Measurements from ENCODE around the gene CCDC137. TPM values are rescaled to one million over a fixed set of nuclear protein-coding genes. Genes with fewer than 3 reads are reported as not detected.

Gene CCDC137
- total RNA-seq, 1 donor: 8.3 TPM

- DNase-seq (ENCODE audit: low read depth in 2 of 3, low spot score in 2 of 3): no peak
These were observed 47.2 kb downstream of the CCDC137 start for GRCh38 chr17:81713556-81714411.

GRCh38 chr17:81714412-81715106 is 48.0 kb downstream of the CCDC137 start:
- DNase-seq (ENCODE audit: low read depth in 2 of 3, low spot score in 2 of 3): no peak

GRCh38 chr17:81715107-81715871 is 48.8 kb downstream of the CCDC137 start:
- no peak for DNase-seq (ENCODE audit: low read depth in 2 of 3, low spot score in 2 of 3)

GRCh38 chr17:81715872-81716673 is 49.5 kb downstream of the CCDC137 start:
- no peak for DNase-seq (ENCODE audit: low read depth in 2 of 3, low spot score in 2 of 3)

- no peak for DNase-seq (ENCODE audit: low read depth in 2 of 3, low spot score in 2 of 3)
These were observed 50.1 kb downstream of the CCDC137 start for GRCh38 chr17:81716674-81716996.

GRCh38 chr17:81717049-81717765 is 50.7 kb downstream of the CCDC137 start:
- DNase-seq (ENCODE audit: low read depth in 2 of 3, low spot score in 2 of 3): no peak

GRCh38 chr17:81717766-81718089 is 51.2 kb downstream of the CCDC137 start:
- no peak for DNase-seq (ENCODE audit: low read depth in 2 of 3, low spot score in 2 of 3)

- no peak for DNase-seq (ENCODE audit: low read depth in 2 of 3, low spot score in 2 of 3)
These were observed 53.1 kb downstream of the CCDC137 start for GRCh38 chr17:81719410-81720266.

- DNase-seq (ENCODE audit: low read depth in 2 of 3, low spot score in 2 of 3): no peak
These were observed 53.9 kb downstream of the CCDC137 start for GRCh38 chr17:81720267-81721071.

- peak in 2 of 3 donors; percentile 58 to 66 for DNase-seq (ENCODE audit: low read depth in 2 of 3, low spot score in 2 of 3)
These were observed 55.9 kb downstream of the CCDC137 start for GRCh38 chr17:81722184-81723120.

Small RNA genes within 50 kb of the gene (small RNA-seq; reads per million reads assigned to genes)
- not detected for gene MIR6786

Other genes with a start within 250 kb of the CCDC137 start
- 8,913 TPM for gene ACTG1, start 153.9 kb upstream of the CCDC137 start, total RNA-seq
- 2.2 TPM for gene FSCN2, start 138.4 kb upstream of the CCDC137 start, total RNA-seq
- 27.7 TPM for gene FAAP100, start 114.4 kb upstream of the CCDC137 start, total RNA-seq
- 63.8 TPM for gene NPLOC4, start 29.6 kb upstream of the CCDC137 start, total RNA-seq
- 0.27 TPM for gene TSPAN10, start 29.5 kb upstream of the CCDC137 start, total RNA-seq
- 14.8 TPM for gene PDE6G, start 10.2 kb upstream of the CCDC137 start, total RNA-seq
- 80.0 TPM for gene OXLD1, start 132 bp upstream of the CCDC137 start, total RNA-seq
- 27.5 TPM for gene ARL16, start 17.1 kb downstream of the CCDC137 start, total RNA-seq
- 82.9 TPM for gene HGS, start 17.3 kb downstream of the CCDC137 start, total RNA-seq
- 11.6 TPM for gene MRPL12, start 36.6 kb downstream of the CCDC137 start, total RNA-seq
- 11.6 TPM for gene SLC25A10, start 45.5 kb downstream of the CCDC137 start, total RNA-seq
- gene GCGR, start 137.4 kb downstream of the CCDC137 start, total RNA-seq: not detected
- 65.2 TPM for gene MCRIP1, start 166.6 kb downstream of the CCDC137 start, total RNA-seq
- 1.3 TPM for gene PPP1R27, start 168.3 kb downstream of the CCDC137 start, total RNA-seq
- gene P4HB, start 193.8 kb downstream of the CCDC137 start, total RNA-seq: 277 TPM
- 206 TPM for gene ARHGDIA, start 204.6 kb downstream of the CCDC137 start, total RNA-seq
- gene ALYREF, start 224.8 kb downstream of the CCDC137 start, total RNA-seq: 145 TPM
- gene ANAPC11, start 225.0 kb downstream of the CCDC137 start, total RNA-seq: 131 TPM
- 0.54 TPM for gene NPB, start 235.5 kb downstream of the CCDC137 start, total RNA-seq
- 43.9 TPM for gene PCYT2, start 244.7 kb downstream of the CCDC137 start, total RNA-seq

All from hematopoietic multipotent progenitor cell (in vitro differentiated cells).